Gastrocnemius medialis (tissue), 4 donors: ENCODE results near the gene GPR143. TPM values are rescaled to one million over a fixed set of nuclear protein-coding genes. Genes with fewer than 3 reads are reported as not detected.

Source experiments
- ATAC-seq, 2 donors: fragments of 150-250 bp; one replicate each; pipeline ENCODE4 v1.9.1; 2016
- DNase-seq, 2 donors: peaks; one replicate each; pipeline ENCODE4 v3.0.0-alpha.2; 2019
- H3K27ac ChIP-seq, 4 donors: fragments of 200-600 bp; sonication (generic); 1 replicate in 1 of 4; 2 replicates in 3 of 4; pipeline ENCODE4 v1.5.1; 2016 to 2018; ENCODE audit warnings: mild to moderate bottlenecking in 2 of 4, moderate library complexity in 1 of 4
- H3K27me3 ChIP-seq, 3 donors: fragments of 200-600 bp; sonication (generic) in 2 of 3; 1 replicate in 1 of 3; 2 replicates in 2 of 3; pipeline versions ENCODE4 v1.5.1 to v1.6.0; 2016 to 2019; ENCODE audit warnings: mild to moderate bottlenecking in 1 of 3, moderate library complexity in 1 of 3
- H3K36me3 ChIP-seq, 2 donors: fragments of 200-600 bp; sonication (generic) in 1 of 2; one replicate each; pipeline ENCODE4 v1.5.1; 2017 to 2018
- H3K4me1 ChIP-seq, 2 donors: fragments of 200-600 bp; sonication (generic) in 1 of 2; one replicate each; pipeline ENCODE4 v1.5.1; 2016 to 2017; ENCODE audit warnings: mild to moderate bottlenecking in 2 of 2
- H3K4me3 ChIP-seq, 4 donors: fragments of 200-600 bp; sonication (generic) in 3 of 4; 1 replicate in 1 of 4; 2 replicates in 3 of 4; pipeline ENCODE4 v1.5.1; 2016 to 2019; ENCODE audit warnings: mild to moderate bottlenecking in 2 of 4
- H3K9me3 ChIP-seq, 3 donors: fragments of 200-600 bp; sonication (generic) in 2 of 3; 1 replicate in 1 of 3; 2 replicates in 2 of 3; pipeline ENCODE4 v1.5.1; 2016 to 2019
- CTCF ChIP-seq, 5 experiments: fragments of 450-650 bp in 3 of 5; fragments of 200-600 bp in 2 of 5; sonication (generic) in 2 of 5; IDR thresholded peaks in 4 of 5; conservative IDR thresholded peaks in 1 of 5; 1 replicate in 4 of 5; 2 replicates in 1 of 5; pipeline ENCODE4 v1.5.1; 2016 to 2019; ENCODE audit warnings: antibody characterized with exemption in 5 of 5, mild to moderate bottlenecking in 3 of 5, moderate library complexity in 3 of 5
- POLR2A ChIP-seq, 2 donors: fragments of 450-650 bp; IDR thresholded peaks; one replicate each; pipeline ENCODE4 v1.6.1; 2017; ENCODE audit warnings: antibody characterized with exemption in 2 of 2, mild to moderate bottlenecking in 2 of 2, moderate library complexity in 2 of 2
- in situ Hi-C, 4 donors: fragments of 200-750 bp; cut with MboI; loops; one replicate each; pipeline versions ENCODE4 v1.15.0 to v1.8.0; 2017; ENCODE audit warnings: low sequenced_read_pairs in 4 of 4
- intact Hi-C: fragments of 100-400 bp; cut with DNase I; formaldehyde crosslinking; loops from one replicate; pipeline ENCODE4 v1.15.1; 2023; ENCODE audit warnings: low total_unique reads
- total RNA-seq, 4 donors: library from RNA; depleted of rRNA; stranded (reverse); fragments of >200 nt; gene quantifications; one replicate each; pipeline versions ENCODE4 v1.1.0 to v1.2.3, GENCODE V29; 2016

GPR143 gene
- total RNA-seq, 4 donors from 2014 or later, result not detected

- Histone ChIP-seq H3K36me3 (no peaks in the 10 kb centered on the region), H3K4me3 (peak within 1 kb of the TSS; percentile 30 to 44 (median 42)), H3K9me3 (no peaks in the 10 kb centered on the region), H3K27me3 (peaks cover 0 to 28% (median 20%) of the 10 kb centered on the region in 3 donors), H3K4me1 (no peaks in the 10 kb centered on the region), H3K27ac (no peak within 1 kb of the TSS)
- TF ChIP-seq CTCF (IDR thresholded peaks at IDR 0.05 in 4 of 5, conservative IDR thresholded peaks at IDR 0.05 in 1 of 5) (no peak), POLR2A (IDR thresholded peaks at IDR 0.05) (no peak)
- intact Hi-C loops, result no loop called here
- DNase-seq (no peak), ATAC-seq (no peak)
- in situ Hi-C loops, result no loop called here
Measured at GRCh38 chrX:9785944-9786797, 20.5 kb upstream of the GPR143 start, which contains the start of gene SHROOM2. SHROOM2 (plus strand) TSS chrX:9786429; CDS start chrX:9786546, 117 bp downstream.

- in situ Hi-C loops (no loop called here), intact Hi-C loops (no loop called here)
- no peaks in the 10 kb centered on the region for H3K4me1 ChIP-seq
- no peak for TF ChIP-seq CTCF (IDR thresholded peaks at IDR 0.05 in 4 of 5, conservative IDR thresholded peaks at IDR 0.05 in 1 of 5)
- no peak for TF ChIP-seq POLR2A (IDR thresholded peaks at IDR 0.05)
- H3K27ac ChIP-seq, result no peak overlapping the region
- H3K27me3 ChIP-seq, result peaks cover 0 to 28% (median 20%) of the 10 kb centered on the region in 3 donors
- ATAC-seq, result no peak
- H3K4me3 ChIP-seq, result peak overlapping the region in 1 of 4 donors; percentile 40
- no peak for DNase-seq
- H3K9me3 ChIP-seq, result no peaks in the 10 kb centered on the region
- no peaks in the 10 kb centered on the region for H3K36me3 ChIP-seq
Measured at GRCh38 chrX:9785254-9785943, 19.8 kb upstream of the GPR143 start.

GRCh38 chrX:9784332-9784731 is 18.7 kb upstream of the GPR143 start:
- TF ChIP-seq CTCF (IDR thresholded peaks at IDR 0.05 in 4 of 5, conservative IDR thresholded peaks at IDR 0.05 in 1 of 5) (no peak), POLR2A (IDR thresholded peaks at IDR 0.05) (no peak)
- no peaks in the 10 kb centered on the region for H3K4me1 ChIP-seq
- DNase-seq (no peak), ATAC-seq (no peak)
- H3K4me3 ChIP-seq, result no peak overlapping the region
- H3K9me3 ChIP-seq, result no peaks in the 10 kb centered on the region
- H3K27me3 ChIP-seq, result peaks cover 0 to 26% (median 20%) of the 10 kb centered on the region in 3 donors
- in situ Hi-C loops, result no loop called here
- no peaks in the 10 kb centered on the region for H3K36me3 ChIP-seq
- intact Hi-C loops, result no loop called here
- H3K27ac ChIP-seq, result no peak overlapping the region

- no peak overlapping the region for H3K27ac ChIP-seq
- no peaks in the 10 kb centered on the region for H3K36me3 ChIP-seq
- H3K27me3 ChIP-seq, result peaks cover 0 to 3% (median 2%) of the 10 kb centered on the region in 3 donors
- no peaks in the 10 kb centered on the region for H3K9me3 ChIP-seq
- in situ Hi-C loops, result no loop called here
- no peak for TF ChIP-seq POLR2A (IDR thresholded peaks at IDR 0.05)
- TF ChIP-seq CTCF (IDR thresholded peaks at IDR 0.05 in 4 of 5, conservative IDR thresholded peaks at IDR 0.05 in 1 of 5), result no peak
- intact Hi-C loops, result no loop called here
- no peaks in the 10 kb centered on the region for H3K4me1 ChIP-seq
- H3K4me3 ChIP-seq, result no peak overlapping the region
- ATAC-seq (no peak), DNase-seq (no peak)
Measured at GRCh38 chrX:9781941-9782340, 16.3 kb upstream of the GPR143 start.
